Right ventricle myocardium inferior (tissue), 1 donor: Measurements from ENCODE around the gene PEAR1. TPM values are rescaled to one million over a fixed set of nuclear protein-coding genes. Genes with fewer than 3 reads are reported as not detected.

Source experiments
- microRNA-seq: library from miRNA; unstranded; fragments of <30 nt; microRNA quantifications from one replicate; pipeline ENCODE4 v1.2.0, GENCODE V29; 2020
- total RNA-seq: library from RNA; stranded (reverse); fragmentation: NEBNext Ultra II Directional; extraction: Animal tissue kit (Norgen Biotek cat#: 25700); gene quantifications from one replicate; pipeline ENCODE4 v1.2.1, GENCODE V29; 2021
- donor health status: DM: no; HTN: yes; CAD: no; lungs with severe emphysema.

The PEAR1 gene
- total RNA-seq, 1 donor from 2014 or later: 8.1 TPM

Small RNA genes lying within 50 kb of the gene (microRNA-seq; reads per million reads assigned to microRNA genes)
- not detected for gene MIR765

Other genes starting within 250 kb of the PEAR1 start
- gene NES, start 216.3 kb upstream of the PEAR1 start, total RNA-seq: 131 TPM
- not detected for gene CRABP2, start 188.1 kb upstream of the PEAR1 start, total RNA-seq
- 16.6 TPM for gene METTL25B, start 165.2 kb upstream of the PEAR1 start, total RNA-seq
- gene ISG20L2, start 165.0 kb upstream of the PEAR1 start, total RNA-seq: 13.1 TPM
- 103 TPM for gene MRPL24, start 152.6 kb upstream of the PEAR1 start, total RNA-seq
- gene HDGF, start 142.0 kb upstream of the PEAR1 start, total RNA-seq: 183 TPM
- 42.9 TPM for gene PRCC, start 126.2 kb upstream of the PEAR1 start, total RNA-seq
- gene SH2D2A, start 76.9 kb upstream of the PEAR1 start, total RNA-seq: 2.2 TPM
- gene INSRR, start 34.6 kb upstream of the PEAR1 start, total RNA-seq: 0.46 TPM
- 2.4 TPM for gene NTRK1, start 32.9 kb upstream of the PEAR1 start, total RNA-seq
- gene LRRC71, start 26.9 kb downstream of the PEAR1 start, total RNA-seq: not detected
- 29.3 TPM for gene ARHGEF11, start 152.0 kb downstream of the PEAR1 start, total RNA-seq
- not detected for gene ETV3L, start 206.1 kb downstream of the PEAR1 start, total RNA-seq
- gene ETV3, start 244.7 kb downstream of the PEAR1 start, total RNA-seq: 16.9 TPM